Esophagus muscularis mucosa (tissue), 3 donors: ENCODE results near the gene WEE1.

Source experiments
- CTCF ChIP-seq, 3 experiments: fragments of 200-600 bp in 2 of 3; fragments of 450-650 bp in 1 of 3; sonication (generic) in 2 of 3; IDR thresholded peaks; one replicate each; pipeline ENCODE4 v1.5.1; 2017 to 2019; ENCODE audit warnings: antibody characterized with exemption in 3 of 3, mild to moderate bottlenecking in 2 of 3, moderate library complexity in 1 of 3
- POLR2AphosphoS5 ChIP-seq, 2 donors: sonication (generic); formaldehyde crosslinking; IDR thresholded peaks; one replicate each; pipeline ENCODE4 v1.6.1; 2017; ENCODE audit warnings: antibody characterized with exemption in 2 of 2

- no peak for TF ChIP-seq CTCF (IDR thresholded peaks at IDR 0.05)
- TF ChIP-seq POLR2AphosphoS5 (IDR thresholded peaks at IDR 0.05) = no peak
These were observed 60.2 kb downstream of the WEE1 start for GRCh38 chr11:9633679-9634078.
